ENCODE data around the gene PDE3A. TPM values are rescaled to one million over a fixed set of nuclear protein-coding genes. Genes with fewer than 3 reads are reported as not detected.

PDE3A gene
- total and polyA plus RNA-seq, 3 donors from 2014 or later: 1.6 to 4.8 (median 2.7) TPM

DNA sequence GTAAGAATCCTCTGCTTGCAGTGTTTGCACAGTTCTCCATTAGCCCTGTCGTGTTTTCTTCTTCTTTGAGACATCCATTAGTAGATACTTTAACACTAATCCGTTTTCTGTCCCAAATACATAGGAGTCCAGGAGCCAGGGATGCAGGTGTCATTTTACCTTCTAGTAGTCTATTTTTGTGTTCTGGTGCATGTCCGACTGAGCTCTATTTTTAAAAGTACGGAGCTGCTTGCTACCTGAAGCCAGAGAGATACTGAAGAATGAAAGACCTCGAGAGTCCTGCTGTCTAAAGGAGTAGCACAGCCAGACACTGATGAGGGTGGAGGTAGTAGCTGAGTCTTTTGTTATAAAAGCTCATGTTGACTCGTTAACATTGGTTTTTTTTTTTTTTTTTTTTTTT, 31.7 kb downstream of the PDE3A start:
- H3K27ac ChIP-seq: no peak overlapping the region
- WGBS, 2 donors: 59 to 71% methylated on average over 6 of the region's 6 CpGs
- intact Hi-C loops (cut with DNase I; ENCODE audit: low total_unique reads): no loop called here
- H3K9me3 ChIP-seq: no peaks in the 10 kb centered on the region
- H3K36me3 ChIP-seq (ENCODE audit: low read depth, missing control alignments): no peaks in the 10 kb centered on the region
- no peaks in the 10 kb centered on the region for H3K27me3 ChIP-seq
- TF ChIP-seq POLR2A (IDR thresholded peaks at IDR 0.05) (no peak), CTCF (IDR thresholded peaks at IDR 0.05) (no peak)
- no peak for DNase-seq
- no peaks in the 10 kb centered on the region for H3K4me1 ChIP-seq
- H3K4me3 ChIP-seq: no peak overlapping the region

DNA sequence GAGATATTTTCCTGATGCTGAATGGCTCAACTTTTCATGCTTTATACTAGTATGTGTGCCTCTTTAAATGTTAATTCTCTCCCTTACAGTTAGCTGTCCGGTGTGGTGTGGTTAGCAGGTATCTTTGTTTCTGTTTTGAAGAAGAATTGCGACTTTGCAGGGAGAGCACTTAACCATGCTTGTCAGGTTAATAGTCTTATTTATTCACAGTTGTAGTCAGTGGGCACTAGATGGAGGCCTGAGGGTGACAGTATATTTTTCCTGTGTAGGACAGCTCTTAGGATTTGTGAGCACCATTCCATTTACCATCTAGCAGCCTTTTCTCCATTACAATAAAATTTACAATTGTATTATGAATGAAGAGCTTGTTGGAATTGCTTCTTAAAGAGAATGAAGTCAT, 34.9 kb downstream of the PDE3A start:
- WGBS, 2 donors: 66 to 73% methylated on average over 2 of the region's 2 CpGs
- H3K4me3 ChIP-seq: no peak overlapping the region
- no peaks in the 10 kb centered on the region for H3K4me1 ChIP-seq
- H3K27me3 ChIP-seq: no peaks in the 10 kb centered on the region
- intact Hi-C loops (cut with DNase I; ENCODE audit: low total_unique reads): no loop called here
- no peak for DNase-seq
- H3K36me3 ChIP-seq (ENCODE audit: low read depth, missing control alignments): no peaks in the 10 kb centered on the region
- TF ChIP-seq POLR2A (IDR thresholded peaks at IDR 0.05) (no peak), CTCF (IDR thresholded peaks at IDR 0.05) (no peak)
- H3K27ac ChIP-seq: no peak overlapping the region
- H3K9me3 ChIP-seq: no peaks in the 10 kb centered on the region

- no peaks in the 10 kb centered on the region for H3K9me3 ChIP-seq
- H3K4me1 ChIP-seq: no peaks in the 10 kb centered on the region
- H3K27ac ChIP-seq: no peak overlapping the region
- no peaks in the 10 kb centered on the region for H3K36me3 ChIP-seq (ENCODE audit: low read depth, missing control alignments)
- H3K4me3 ChIP-seq: no peak overlapping the region
- H3K27me3 ChIP-seq: no peaks in the 10 kb centered on the region
- WGBS, 2 donors: 73 to 77% methylated on average over 6 of the region's 6 CpGs
- peak; percentile 25 for DNase-seq
- TF ChIP-seq CTCF (IDR thresholded peaks at IDR 0.05) (no peak), POLR2A (IDR thresholded peaks at IDR 0.05) (no peak)
- intact Hi-C loops (cut with DNase I; ENCODE audit: low total_unique reads): no loop called here
Observed at GRCh38 chr12:20404576-20405346, 36.4 kb downstream of the PDE3A start.

GRCh38 chr12:20409607-20410377, 41.5 kb downstream of the PDE3A start:
- no peak overlapping the region for H3K4me3 ChIP-seq
- WGBS, 2 donors: 89 to 92% methylated on average over 2 of the region's 2 CpGs

More at GRCh38 chr12:20409607-20410377, 41.5 kb downstream of the PDE3A start:
- Histone ChIP-seq H3K27ac (no peak overlapping the region), H3K9me3 (no peaks in the 10 kb centered on the region), H3K36me3 (ENCODE audit: low read depth, missing control alignments) (no peaks in the 10 kb centered on the region), H3K27me3 (no peaks in the 10 kb centered on the region), H3K4me1 (no peaks in the 10 kb centered on the region)
- DNase-seq: no peak
- intact Hi-C loops (cut with DNase I; ENCODE audit: low total_unique reads): no loop called here
- no peak for TF ChIP-seq CTCF (IDR thresholded peaks at IDR 0.05)
- TF ChIP-seq POLR2A (IDR thresholded peaks at IDR 0.05): no peak
